Stimulated activated CD8-positive, alpha-beta memory T cell treated with anti-CD3 and anti-CD28 coated beads, Interleukin-2, amount 100 ng/mL, for 48 hours (primary cell): ENCODE measurements around the gene STK17A.
A peak's percentile ranks its signal among the peaks of the same experiment; 100 is the strongest.

Experiments
- DNase-seq, 2 donors: peaks; one replicate each; pipeline ENCODE4 v3.0.0-alpha.2; 2020; ENCODE audit warnings: low read depth in 2 of 2

The STK17A gene

GRCh38 chr7:43582503-43583423, at the start of gene STK17A:
TSS of gene STK17A (plus strand) at chr7:43583108. CDS start at chr7:43583244, 136 bp downstream.
- DNase-seq, result peak; percentile 87 to 88

- no peak for DNase-seq
These were observed 49.0 kb upstream of the STK17A start for GRCh38 chr7:43533801-43534479.

- no peak for DNase-seq
These were observed 47.9 kb upstream of the STK17A start for GRCh38 chr7:43535031-43535451.

GRCh38 chr7:43535810-43536585, 46.9 kb upstream of the STK17A start:
- DNase-seq, result no peak

GRCh38 chr7:43536773-43537172, 46.1 kb upstream of the STK17A start:
- no peak for DNase-seq

- DNase-seq, result no peak
These were observed 45.0 kb upstream of the STK17A start for GRCh38 chr7:43537765-43538403.

- DNase-seq, result no peak
These were observed 44.5 kb upstream of the STK17A start for GRCh38 chr7:43538404-43538771.

GRCh38 chr7:43540471-43540870, 42.4 kb upstream of the STK17A start:
- DNase-seq, result no peak

GRCh38 chr7:43542716-43543115, 40.2 kb upstream of the STK17A start:
- no peak for DNase-seq

- DNase-seq, result no peak
These were observed 36.7 kb upstream of the STK17A start for GRCh38 chr7:43546231-43546630.

- DNase-seq, result no peak
These were observed 32.5 kb upstream of the STK17A start for GRCh38 chr7:43550427-43550826.

- no peak for DNase-seq
These were observed 30.8 kb upstream of the STK17A start for GRCh38 chr7:43552122-43552521.

- DNase-seq, result no peak
These were observed 28.9 kb upstream of the STK17A start for GRCh38 chr7:43553999-43554398.

- DNase-seq, result no peak
These were observed 28.5 kb upstream of the STK17A start for GRCh38 chr7:43554423-43554822.

- no peak for DNase-seq
These were observed 24.9 kb upstream of the STK17A start for GRCh38 chr7:43557831-43558495.

- no peak for DNase-seq
These were observed 23.6 kb upstream of the STK17A start for GRCh38 chr7:43559171-43559945.

GRCh38 chr7:43559946-43560335, 23.0 kb upstream of the STK17A start:
- DNase-seq, result no peak

- DNase-seq, result no peak
These were observed 22.1 kb upstream of the STK17A start for GRCh38 chr7:43560742-43561330.

GRCh38 chr7:43562383-43562782, 20.5 kb upstream of the STK17A start:
- no peak for DNase-seq

- DNase-seq, result no peak
These were observed 17.1 kb upstream of the STK17A start for GRCh38 chr7:43565786-43566185.
